Measurements from ENCODE around the gene GLT8D2. TPM values are rescaled to one million over a fixed set of nuclear protein-coding genes. Genes with fewer than 3 reads are reported as not detected.

Gene GLT8D2
- polyA plus RNA-seq, 2 donors = 1.4 to 1.6 TPM

DNA sequence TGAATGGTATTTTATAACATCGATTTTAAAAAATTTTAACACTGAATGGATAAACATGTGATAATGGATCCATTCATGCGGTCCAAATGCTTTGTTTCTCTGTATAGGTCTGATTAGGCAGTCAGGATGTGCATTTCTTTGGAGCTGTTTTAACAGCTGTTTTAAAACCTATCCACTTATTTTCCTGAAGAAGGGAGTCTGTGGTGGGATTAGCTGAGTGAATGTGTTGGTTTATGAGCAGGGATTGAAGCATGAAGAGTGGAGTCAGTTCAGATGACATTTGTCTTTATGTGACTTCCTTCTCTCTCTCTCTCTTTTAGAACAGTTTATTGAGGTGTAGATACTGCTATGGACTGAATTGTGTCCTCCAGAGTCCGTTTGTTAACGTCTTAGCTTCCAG lies 37.7 kb downstream of the GLT8D2 start:
- Histone ChIP-seq H3K4me1 (ENCODE audit: control insufficient read depth in 2 of 2, insufficient read depth in 2 of 2, low read length in 1 of 2) (no peaks in the 10 kb centered on the region), H3K36me3 (ENCODE audit: control insufficient read depth in 2 of 2, insufficient read depth in 2 of 2, low read length in 1 of 2) (no peaks in the 10 kb centered on the region), H3K27ac (ENCODE audit: low read depth in 2 of 2, low read length in 1 of 2) (no peak overlapping the region), H3K4me3 (ENCODE audit: low read depth in 1 of 2, low read length in 2 of 2) (no peak overlapping the region), H3K9me3 (ENCODE audit: control insufficient read depth in 2 of 2, insufficient read depth in 1 of 2, low read depth in 1 of 2, low read length in 1 of 2) (no peaks in the 10 kb centered on the region), H3K27me3 (ENCODE audit: control insufficient read depth in 1 of 2, insufficient read depth in 2 of 2, low read length in 2 of 2) (no peaks in the 10 kb centered on the region)
- 69% methylated on average over 4 of the region's 4 CpGs for WGBS, 2 donors

DNA sequence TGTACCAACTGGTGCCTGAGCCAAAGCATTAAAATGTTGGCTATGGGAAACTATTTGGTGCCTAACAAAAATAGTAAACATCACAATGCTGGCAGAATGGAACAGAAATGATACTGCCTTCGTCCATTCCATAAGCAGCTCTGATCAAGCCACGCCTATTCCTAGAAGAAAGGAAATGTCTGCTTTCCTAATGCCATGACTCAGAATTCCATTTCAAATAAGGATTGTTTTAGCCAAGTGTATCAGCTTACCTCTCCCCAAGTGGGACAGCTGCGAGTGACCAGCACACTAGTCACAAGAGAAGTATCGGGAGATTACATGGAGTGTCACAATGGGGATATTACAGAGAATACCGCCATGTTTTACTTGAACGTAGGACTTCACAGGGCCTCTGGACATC lies 38.7 kb downstream of the GLT8D2 start:
- Histone ChIP-seq H3K27ac (ENCODE audit: low read depth in 2 of 2, low read length in 1 of 2) (no peak overlapping the region), H3K4me1 (ENCODE audit: control insufficient read depth in 2 of 2, insufficient read depth in 2 of 2, low read length in 1 of 2) (no peaks in the 10 kb centered on the region), H3K36me3 (ENCODE audit: control insufficient read depth in 2 of 2, insufficient read depth in 2 of 2, low read length in 1 of 2) (no peaks in the 10 kb centered on the region), H3K27me3 (ENCODE audit: control insufficient read depth in 1 of 2, insufficient read depth in 2 of 2, low read length in 2 of 2) (no peaks in the 10 kb centered on the region), H3K4me3 (ENCODE audit: low read depth in 1 of 2, low read length in 2 of 2) (no peak overlapping the region), H3K9me3 (ENCODE audit: control insufficient read depth in 2 of 2, insufficient read depth in 1 of 2, low read depth in 1 of 2, low read length in 1 of 2) (no peaks in the 10 kb centered on the region)
- WGBS, 2 donors = 64 to 71% methylated on average over 6 of the region's 6 CpGs

DNA sequence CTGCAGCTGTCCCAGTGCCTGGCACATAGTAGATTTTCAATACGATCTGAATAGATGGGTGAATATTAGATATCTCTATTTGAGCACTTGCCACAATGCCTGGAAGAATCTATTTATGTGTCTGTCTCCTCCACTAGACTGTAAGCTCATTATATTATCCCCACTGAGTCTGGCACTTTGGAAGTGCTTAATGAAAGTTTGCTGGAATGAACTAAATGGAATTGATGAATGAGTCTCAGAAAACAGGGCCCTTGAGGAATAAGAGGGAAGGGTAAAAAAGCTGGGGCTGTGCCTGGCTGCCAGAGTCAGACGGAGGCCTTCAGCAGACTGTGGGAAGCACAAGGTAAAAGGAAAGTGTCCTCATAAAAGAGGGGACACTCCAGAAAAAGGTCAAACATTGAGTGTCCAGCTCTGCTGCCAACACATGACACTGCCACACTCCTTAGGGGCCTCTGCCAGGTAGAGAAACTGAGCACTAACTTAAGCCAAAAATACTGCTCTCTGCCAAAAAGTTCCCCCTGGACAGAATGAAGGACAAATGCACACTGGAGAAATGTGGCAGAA lies 39.3 kb downstream of the GLT8D2 start:
- Histone ChIP-seq H3K36me3 (ENCODE audit: control insufficient read depth in 2 of 2, insufficient read depth in 2 of 2, low read length in 1 of 2) (no peaks in the 10 kb centered on the region), H3K9me3 (ENCODE audit: control insufficient read depth in 2 of 2, insufficient read depth in 1 of 2, low read depth in 1 of 2, low read length in 1 of 2) (no peaks in the 10 kb centered on the region), H3K27ac (ENCODE audit: low read depth in 2 of 2, low read length in 1 of 2) (no peak overlapping the region), H3K4me1 (ENCODE audit: control insufficient read depth in 2 of 2, insufficient read depth in 2 of 2, low read length in 1 of 2) (no peaks in the 10 kb centered on the region), H3K27me3 (ENCODE audit: control insufficient read depth in 1 of 2, insufficient read depth in 2 of 2, low read length in 2 of 2) (no peaks in the 10 kb centered on the region), H3K4me3 (ENCODE audit: low read depth in 1 of 2, low read length in 2 of 2) (no peak overlapping the region)
- WGBS, 2 donors = 84 to 87% methylated on average over 2 of the region's 2 CpGs

DNA sequence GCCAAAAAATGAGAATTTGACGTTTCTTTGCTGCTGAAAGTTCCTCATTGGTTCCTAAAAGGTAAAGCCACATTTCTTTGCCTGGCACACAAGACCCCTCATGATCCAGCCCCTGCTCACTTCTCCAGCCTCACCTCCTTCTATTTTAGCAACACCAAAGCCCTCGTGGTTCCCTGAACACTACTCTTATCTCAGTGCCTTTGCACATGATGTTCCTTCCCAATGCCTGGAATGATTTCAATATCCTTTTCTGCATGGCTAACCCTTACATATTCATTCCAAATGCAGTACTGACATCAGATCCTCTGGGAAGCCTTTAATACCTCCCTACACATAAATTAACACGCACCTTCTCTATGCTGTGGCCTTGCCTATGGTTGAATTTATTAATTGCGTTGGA lies 39.9 kb downstream of the GLT8D2 start:
- Histone ChIP-seq H3K36me3 (ENCODE audit: control insufficient read depth in 2 of 2, insufficient read depth in 2 of 2, low read length in 1 of 2) (no peaks in the 10 kb centered on the region), H3K27ac (ENCODE audit: low read depth in 2 of 2, low read length in 1 of 2) (no peak overlapping the region), H3K4me3 (ENCODE audit: low read depth in 1 of 2, low read length in 2 of 2) (no peak overlapping the region), H3K27me3 (ENCODE audit: control insufficient read depth in 1 of 2, insufficient read depth in 2 of 2, low read length in 2 of 2) (no peaks in the 10 kb centered on the region), H3K4me1 (ENCODE audit: control insufficient read depth in 2 of 2, insufficient read depth in 2 of 2, low read length in 1 of 2) (no peaks in the 10 kb centered on the region), H3K9me3 (ENCODE audit: control insufficient read depth in 2 of 2, insufficient read depth in 1 of 2, low read depth in 1 of 2, low read length in 1 of 2) (no peaks in the 10 kb centered on the region)
- 93 to 97% methylated on average over 4 of the region's 4 CpGs for WGBS, 2 donors

DNA sequence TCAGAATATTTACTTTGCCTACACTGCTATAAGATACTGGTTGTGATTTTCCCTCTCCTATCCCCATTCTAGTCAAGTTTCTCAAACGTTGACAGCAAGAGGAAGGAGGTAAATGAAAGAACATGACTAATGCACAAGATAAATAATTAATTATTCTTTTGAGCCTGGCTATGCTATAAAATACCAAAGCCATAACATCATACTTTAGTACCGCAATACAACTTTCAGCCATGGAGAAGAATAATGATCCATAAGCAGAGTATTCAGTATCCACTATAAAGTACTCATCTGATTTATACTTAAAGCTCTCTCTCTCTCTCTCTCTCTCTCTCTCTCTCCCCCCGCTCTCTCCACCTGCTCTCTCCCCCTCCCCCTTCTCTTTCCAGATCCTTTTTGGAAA lies 43.1 kb downstream of the GLT8D2 start:
- Histone ChIP-seq H3K9me3 (ENCODE audit: control insufficient read depth in 2 of 2, insufficient read depth in 1 of 2, low read depth in 1 of 2, low read length in 1 of 2) (no peaks in the 10 kb centered on the region), H3K27me3 (ENCODE audit: control insufficient read depth in 1 of 2, insufficient read depth in 2 of 2, low read length in 2 of 2) (no peaks in the 10 kb centered on the region), H3K4me1 (ENCODE audit: control insufficient read depth in 2 of 2, insufficient read depth in 2 of 2, low read length in 1 of 2) (no peaks in the 10 kb centered on the region), H3K36me3 (ENCODE audit: control insufficient read depth in 2 of 2, insufficient read depth in 2 of 2, low read length in 1 of 2) (no peaks in the 10 kb centered on the region), H3K27ac (ENCODE audit: low read depth in 2 of 2, low read length in 1 of 2) (no peak overlapping the region), H3K4me3 (ENCODE audit: low read depth in 1 of 2, low read length in 2 of 2) (no peak overlapping the region)
- WGBS, 2 donors = 33 to 34% methylated on average over 3 of the region's 3 CpGs

DNA sequence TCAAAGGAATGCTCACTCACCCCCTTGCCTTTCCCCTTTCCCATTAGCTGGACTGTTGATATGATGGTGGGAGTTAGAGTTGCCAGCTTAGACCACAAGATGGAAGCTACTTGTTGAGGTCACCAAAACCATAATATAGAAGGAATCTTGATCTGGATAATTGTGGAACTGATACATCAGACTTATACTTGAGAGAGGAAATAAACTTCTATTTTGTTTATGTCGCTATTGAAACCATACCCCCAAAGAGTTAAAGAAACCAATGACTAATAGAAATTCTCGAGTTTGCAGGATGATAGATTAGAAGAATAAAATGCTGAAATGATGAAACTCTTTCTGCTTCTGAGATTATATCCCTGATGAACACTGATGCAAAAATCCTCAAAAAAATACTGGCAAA lies 46.4 kb downstream of the GLT8D2 start:
- Histone ChIP-seq H3K4me1 (ENCODE audit: control insufficient read depth in 2 of 2, insufficient read depth in 2 of 2, low read length in 1 of 2) (no peaks in the 10 kb centered on the region), H3K9me3 (ENCODE audit: control insufficient read depth in 2 of 2, insufficient read depth in 1 of 2, low read depth in 1 of 2, low read length in 1 of 2) (no peaks in the 10 kb centered on the region), H3K27ac (ENCODE audit: low read depth in 2 of 2, low read length in 1 of 2) (no peak overlapping the region), H3K27me3 (ENCODE audit: control insufficient read depth in 1 of 2, insufficient read depth in 2 of 2, low read length in 2 of 2) (no peaks in the 10 kb centered on the region), H3K4me3 (ENCODE audit: low read depth in 1 of 2, low read length in 2 of 2) (no peak overlapping the region), H3K36me3 (ENCODE audit: control insufficient read depth in 2 of 2, insufficient read depth in 2 of 2, low read length in 1 of 2) (no peaks in the 10 kb centered on the region)
- 66 to 71% methylated on average over 2 of the region's 2 CpGs for WGBS, 2 donors

DNA sequence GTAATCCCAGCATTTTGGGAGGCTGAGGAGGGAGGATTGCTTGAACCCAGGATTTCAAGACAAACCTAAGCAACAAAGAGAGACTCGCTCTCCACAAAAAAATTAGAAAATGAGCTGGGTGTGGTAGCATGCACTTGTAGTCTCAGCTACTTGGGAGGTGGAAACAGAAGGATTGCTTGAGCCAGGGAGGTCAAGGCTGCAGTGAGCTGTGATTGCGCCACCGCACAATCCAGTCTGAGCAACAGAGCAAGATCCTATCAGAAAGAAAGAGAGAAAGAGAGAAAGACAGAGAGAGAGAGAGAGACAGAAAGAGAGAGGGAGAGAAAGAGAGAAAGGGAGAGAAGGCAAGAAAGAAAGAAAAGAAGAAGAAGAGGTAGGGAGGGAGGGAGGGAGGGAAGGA lies 47.3 kb downstream of the GLT8D2 start:
- Histone ChIP-seq H3K9me3 (ENCODE audit: control insufficient read depth in 2 of 2, insufficient read depth in 1 of 2, low read depth in 1 of 2, low read length in 1 of 2) (no peaks in the 10 kb centered on the region), H3K4me3 (ENCODE audit: low read depth in 1 of 2, low read length in 2 of 2) (no peak overlapping the region), H3K27me3 (ENCODE audit: control insufficient read depth in 1 of 2, insufficient read depth in 2 of 2, low read length in 2 of 2) (no peaks in the 10 kb centered on the region), H3K4me1 (ENCODE audit: control insufficient read depth in 2 of 2, insufficient read depth in 2 of 2, low read length in 1 of 2) (no peaks in the 10 kb centered on the region), H3K27ac (ENCODE audit: low read depth in 2 of 2, low read length in 1 of 2) (no peak overlapping the region), H3K36me3 (ENCODE audit: control insufficient read depth in 2 of 2, insufficient read depth in 2 of 2, low read length in 1 of 2) (no peaks in the 10 kb centered on the region)
- WGBS, 2 donors = 96 to 97% methylated on average over 3 of the region's 3 CpGs

DNA sequence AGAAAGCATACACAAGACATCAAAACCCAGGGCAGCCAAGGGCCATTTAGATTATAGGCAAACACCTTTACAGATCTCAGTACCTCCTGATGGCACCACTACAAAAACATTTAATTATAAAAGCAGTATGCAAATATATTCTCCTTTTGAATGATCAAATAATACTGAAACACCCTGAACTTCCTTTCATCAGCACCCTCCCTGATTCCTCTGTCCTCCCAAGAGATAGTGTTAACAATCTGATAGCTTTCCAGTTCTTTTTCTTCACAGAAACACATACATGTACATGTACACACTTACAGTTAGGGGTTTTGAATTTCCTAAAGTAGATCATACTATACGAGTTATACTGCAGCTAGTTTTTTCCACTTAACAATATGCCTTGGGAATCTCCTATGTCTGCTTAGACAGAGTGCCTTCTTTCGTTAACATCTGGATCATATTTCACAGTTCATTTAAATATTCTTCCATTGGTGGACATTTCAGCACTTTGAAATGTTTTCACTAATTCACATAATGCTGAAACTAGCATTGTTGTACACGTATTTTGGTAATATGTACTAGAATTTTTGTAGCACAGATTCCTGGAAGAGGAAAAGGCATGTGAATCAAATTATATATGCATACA lies 49.1 kb downstream of the GLT8D2 start:
- no peaks in the 10 kb centered on the region for H3K36me3 ChIP-seq (ENCODE audit: control insufficient read depth in 2 of 2, insufficient read depth in 2 of 2, low read length in 1 of 2)
- no peaks in the 10 kb centered on the region for H3K9me3 ChIP-seq (ENCODE audit: control insufficient read depth in 2 of 2, insufficient read depth in 1 of 2, low read depth in 1 of 2, low read length in 1 of 2)
- H3K4me1 ChIP-seq (ENCODE audit: control insufficient read depth in 2 of 2, insufficient read depth in 2 of 2, low read length in 1 of 2) = no peaks in the 10 kb centered on the region
- 63 to 71% methylated on average over 3 of the region's 3 CpGs for WGBS, 2 donors
- no peaks in the 10 kb centered on the region for H3K27me3 ChIP-seq (ENCODE audit: control insufficient read depth in 1 of 2, insufficient read depth in 2 of 2, low read length in 2 of 2)
- H3K27ac ChIP-seq (ENCODE audit: low read depth in 2 of 2, low read length in 1 of 2) = no peak overlapping the region
- no peak overlapping the region for H3K4me3 ChIP-seq (ENCODE audit: low read depth in 1 of 2, low read length in 2 of 2)

DNA sequence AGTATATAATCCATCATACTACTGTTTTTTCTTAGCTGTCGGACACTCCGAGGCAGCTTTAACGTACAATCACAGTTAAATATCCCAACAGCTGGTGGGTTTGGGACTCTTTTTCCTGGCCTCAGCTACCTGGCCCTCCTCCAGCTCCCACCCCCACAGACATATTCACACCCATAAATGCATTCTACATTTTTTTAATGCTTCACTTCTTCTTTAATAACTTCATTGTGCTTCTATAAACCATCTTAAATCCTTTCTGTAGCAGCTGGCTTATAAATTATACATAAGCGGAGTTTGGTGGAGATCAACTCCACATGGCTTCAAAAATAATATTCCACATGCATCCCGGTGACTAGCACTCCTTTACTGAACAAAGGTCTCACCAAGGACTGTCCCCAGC lies 51.0 kb downstream of the GLT8D2 start:
- WGBS, 2 donors = 62 to 70% methylated on average over 5 of the region's 5 CpGs
- no peak overlapping the region for H3K27ac ChIP-seq (ENCODE audit: low read depth in 2 of 2, low read length in 1 of 2)
- H3K4me3 ChIP-seq (ENCODE audit: low read depth in 1 of 2, low read length in 2 of 2) = no peak overlapping the region
- H3K36me3 ChIP-seq (ENCODE audit: control insufficient read depth in 2 of 2, insufficient read depth in 2 of 2, low read length in 1 of 2) = no peaks in the 10 kb centered on the region
- no peaks in the 10 kb centered on the region for H3K4me1 ChIP-seq (ENCODE audit: control insufficient read depth in 2 of 2, insufficient read depth in 2 of 2, low read length in 1 of 2)
- no peaks in the 10 kb centered on the region for H3K9me3 ChIP-seq (ENCODE audit: control insufficient read depth in 2 of 2, insufficient read depth in 1 of 2, low read depth in 1 of 2, low read length in 1 of 2)
- H3K27me3 ChIP-seq (ENCODE audit: control insufficient read depth in 1 of 2, insufficient read depth in 2 of 2, low read length in 2 of 2) = no peaks in the 10 kb centered on the region

DNA sequence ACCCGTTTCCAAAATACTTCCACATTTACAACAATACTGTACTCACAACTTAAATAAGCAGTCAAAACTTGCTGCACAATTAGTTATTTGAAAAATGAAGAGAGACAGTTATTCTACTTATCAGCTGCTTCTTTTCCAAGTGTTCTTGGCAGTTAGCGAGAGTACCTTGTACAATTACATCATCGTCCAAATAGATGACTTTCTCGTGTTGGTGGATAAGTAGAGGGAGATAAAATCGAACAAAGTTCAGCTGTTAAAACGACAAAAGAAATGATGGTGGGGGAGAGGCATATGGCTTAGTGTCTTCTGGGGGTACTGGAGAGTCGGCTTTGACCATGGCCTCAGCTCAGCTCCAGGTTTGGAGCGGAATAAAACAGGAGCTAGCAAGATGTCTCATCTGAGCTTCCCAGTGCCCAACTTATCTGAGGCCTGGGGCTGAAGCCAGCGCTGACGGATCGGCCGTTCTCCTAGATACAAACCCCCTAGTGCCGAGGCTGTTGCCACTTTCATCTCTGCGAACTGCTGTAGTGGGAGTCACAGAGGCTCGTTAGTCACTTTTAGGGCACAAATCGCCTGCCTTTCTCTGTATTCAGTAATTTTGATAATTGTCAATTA lies 52.6 kb downstream of the GLT8D2 start:
- Histone ChIP-seq H3K27me3 (ENCODE audit: control insufficient read depth in 1 of 2, insufficient read depth in 2 of 2, low read length in 2 of 2) (no peaks in the 10 kb centered on the region), H3K4me1 (ENCODE audit: control insufficient read depth in 2 of 2, insufficient read depth in 2 of 2, low read length in 1 of 2) (no peaks in the 10 kb centered on the region), H3K9me3 (ENCODE audit: control insufficient read depth in 2 of 2, insufficient read depth in 1 of 2, low read depth in 1 of 2, low read length in 1 of 2) (no peaks in the 10 kb centered on the region), H3K4me3 (ENCODE audit: low read depth in 1 of 2, low read length in 2 of 2) (no peak overlapping the region), H3K36me3 (ENCODE audit: control insufficient read depth in 2 of 2, insufficient read depth in 2 of 2, low read length in 1 of 2) (no peaks in the 10 kb centered on the region), H3K27ac (ENCODE audit: low read depth in 2 of 2, low read length in 1 of 2) (no peak overlapping the region)
- 64 to 80% methylated on average over 16 of the region's 16 CpGs for WGBS, 2 donors
